Colonic mucosa (tissue), 4 donors: Measurements from ENCODE around the gene STXBP4. TPM values are rescaled to one million over a fixed set of nuclear protein-coding genes. Genes with fewer than 3 reads are reported as not detected.

Experiments
- DNase-seq: peaks from one replicate; pipeline ENCODE4 v3.0.0-alpha.2; 2020
- H3K27ac ChIP-seq: fragments of 200-600 bp; one replicate; pipeline ENCODE4 v1.8.0; 2021
- H3K27me3 ChIP-seq: fragments of 200-600 bp; one replicate; pipeline ENCODE4 v1.8.0; 2021
- H3K36me3 ChIP-seq: fragments of 200-600 bp; one replicate; pipeline ENCODE4 v1.8.0; 2021
- H3K4me1 ChIP-seq: fragments of 200-600 bp; one replicate; pipeline ENCODE4 v1.8.0; 2021; ENCODE audit warnings: mild to moderate bottlenecking
- H3K4me3 ChIP-seq: fragments of 200-600 bp; one replicate; pipeline ENCODE4 v1.8.0; 2021
- H3K9ac ChIP-seq, 2 donors: one replicate each; pipeline ENCODE4 v1.7.0; 2013; ENCODE audit warnings: control low read depth in 2 of 2, low read depth in 2 of 2, low read length in 2 of 2
- H3K9me3 ChIP-seq: fragments of 200-600 bp; one replicate; pipeline ENCODE4 v1.8.0; 2021
- intact Hi-C: fragments of 100-400 bp; cut with DNase I; formaldehyde crosslinking; loops from one replicate; pipeline ENCODE4 v1.14.1; 2022
- total RNA-seq, 2 donors: library from RNA; stranded (reverse); fragmentation: NEBNext Ultra II Directional in 1 of 2; extraction: Animal tissue kit (Norgen Biotek cat#: 25700) in 1 of 2; gene quantifications; one replicate each; pipeline ENCODE4 v1.2.1, GENCODE V29; 2021
- TF ChIP-seq, protein P1 (sequence below): fragments of 200-600 bp; IDR thresholded peaks from one replicate; pipeline ENCODE4 v1.8.0; 2022; ENCODE audit warnings: antibody characterized with exemption, mild to moderate bottlenecking
- donor health status: healthy.
- donor health status: DM: no; HTN: no; CAD: no.
- donor health status: DM: no; HTN: no; CAD: no.

STXBP4 gene
- total RNA-seq, 2 donors from 2014 or later: 6.2 to 6.6 TPM

GRCh38 chr17:54944796-54945195 lies 23.8 kb upstream of the STXBP4 start:
- no peaks in the 10 kb centered on the region for H3K27me3 ChIP-seq
- no peaks in the 10 kb centered on the region for H3K9me3 ChIP-seq
- H3K4me3 ChIP-seq: no peak overlapping the region
- H3K27ac ChIP-seq: no peak overlapping the region
- no peak overlapping the region for H3K9ac ChIP-seq
- TF ChIP-seq, protein P1, sequence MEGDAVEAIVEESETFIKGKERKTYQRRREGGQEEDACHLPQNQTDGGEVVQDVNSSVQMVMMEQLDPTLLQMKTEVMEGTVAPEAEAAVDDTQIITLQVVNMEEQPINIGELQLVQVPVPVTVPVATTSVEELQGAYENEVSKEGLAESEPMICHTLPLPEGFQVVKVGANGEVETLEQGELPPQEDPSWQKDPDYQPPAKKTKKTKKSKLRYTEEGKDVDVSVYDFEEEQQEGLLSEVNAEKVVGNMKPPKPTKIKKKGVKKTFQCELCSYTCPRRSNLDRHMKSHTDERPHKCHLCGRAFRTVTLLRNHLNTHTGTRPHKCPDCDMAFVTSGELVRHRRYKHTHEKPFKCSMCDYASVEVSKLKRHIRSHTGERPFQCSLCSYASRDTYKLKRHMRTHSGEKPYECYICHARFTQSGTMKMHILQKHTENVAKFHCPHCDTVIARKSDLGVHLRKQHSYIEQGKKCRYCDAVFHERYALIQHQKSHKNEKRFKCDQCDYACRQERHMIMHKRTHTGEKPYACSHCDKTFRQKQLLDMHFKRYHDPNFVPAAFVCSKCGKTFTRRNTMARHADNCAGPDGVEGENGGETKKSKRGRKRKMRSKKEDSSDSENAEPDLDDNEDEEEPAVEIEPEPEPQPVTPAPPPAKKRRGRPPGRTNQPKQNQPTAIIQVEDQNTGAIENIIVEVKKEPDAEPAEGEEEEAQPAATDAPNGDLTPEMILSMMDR: no peak
- H3K36me3 ChIP-seq: no peaks in the 10 kb centered on the region
- no peak for DNase-seq
- H3K4me1 ChIP-seq: no peaks in the 10 kb centered on the region
- intact Hi-C loops: no loop called here

- Histone ChIP-seq H3K27me3 (no peaks in the 10 kb centered on the region), H3K9ac (no peak overlapping the region), H3K36me3 (no peaks in the 10 kb centered on the region), H3K4me1 (no peaks in the 10 kb centered on the region), H3K27ac (no peak overlapping the region), H3K4me3 (no peak overlapping the region), H3K9me3 (no peaks in the 10 kb centered on the region)
- TF ChIP-seq, protein P1: no peak
- intact Hi-C loops: no loop called here
- no peak for DNase-seq
Observed at GRCh38 chr17:54945231-54945630, 23.3 kb upstream of the STXBP4 start.

DNA sequence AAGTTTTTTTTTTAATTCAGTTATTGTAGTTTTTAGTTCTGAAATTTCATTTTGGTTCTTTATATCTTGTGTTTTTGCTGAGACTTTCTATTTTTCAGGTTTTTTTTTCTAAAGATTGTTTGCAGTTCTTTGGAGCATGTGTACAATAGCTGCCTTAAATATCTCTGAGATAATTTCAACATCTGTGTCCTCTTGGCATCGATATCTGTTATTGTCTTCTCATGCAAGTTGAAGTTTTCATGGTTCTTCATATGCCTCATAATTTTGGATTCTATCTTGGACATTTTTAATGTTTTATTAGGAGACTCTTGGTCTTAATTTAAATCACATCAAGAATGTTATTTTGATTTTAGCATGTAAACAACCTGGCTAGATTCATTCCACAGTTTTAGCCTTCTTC lies 22.9 kb upstream of the STXBP4 start:
- Histone ChIP-seq H3K9ac (no peak overlapping the region), H3K36me3 (no peaks in the 10 kb centered on the region), H3K4me3 (no peak overlapping the region), H3K27me3 (no peaks in the 10 kb centered on the region), H3K9me3 (no peaks in the 10 kb centered on the region), H3K4me1 (no peaks in the 10 kb centered on the region), H3K27ac (no peak overlapping the region)
- TF ChIP-seq, protein P1: no peak
- DNase-seq: no peak
- intact Hi-C loops: no loop called here

DNA sequence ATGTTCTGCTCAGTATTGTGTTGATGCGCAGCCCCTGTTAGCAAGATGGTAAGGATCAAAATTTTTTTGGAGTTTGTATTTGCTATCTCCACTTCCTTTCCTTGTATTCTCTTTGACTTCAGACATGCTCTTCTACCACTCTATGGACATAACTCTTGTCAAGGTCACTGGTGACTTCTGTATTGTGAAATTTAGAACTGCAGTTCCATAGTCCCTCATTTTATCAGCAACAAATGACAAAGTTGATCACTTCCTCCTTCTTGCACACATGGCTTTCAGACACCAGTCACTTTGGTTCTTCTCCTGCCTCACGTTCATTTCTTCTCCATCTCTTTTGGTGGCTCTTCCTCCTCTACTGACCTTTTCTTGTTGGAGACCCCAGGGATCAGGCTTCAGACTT lies 21.2 kb upstream of the STXBP4 start:
- H3K4me3 ChIP-seq: no peak overlapping the region
- H3K9ac ChIP-seq: no peak overlapping the region
- intact Hi-C loops: no loop called here
- H3K27ac ChIP-seq: no peak overlapping the region
- no peaks in the 10 kb centered on the region for H3K36me3 ChIP-seq
- no peaks in the 10 kb centered on the region for H3K9me3 ChIP-seq
- H3K27me3 ChIP-seq: no peaks in the 10 kb centered on the region
- no peaks in the 10 kb centered on the region for H3K4me1 ChIP-seq
- TF ChIP-seq, protein P1: no peak
- DNase-seq: no peak

- Histone ChIP-seq H3K9ac (no peak overlapping the region), H3K27ac (no peak overlapping the region), H3K27me3 (no peaks in the 10 kb centered on the region), H3K9me3 (no peaks in the 10 kb centered on the region), H3K4me3 (no peak overlapping the region), H3K36me3 (no peaks in the 10 kb centered on the region), H3K4me1 (no peaks in the 10 kb centered on the region)
- intact Hi-C loops: no loop called here
- DNase-seq: no peak
- TF ChIP-seq, protein P1: no peak
Observed at GRCh38 chr17:54948380-54948779, 20.2 kb upstream of the STXBP4 start.

DNA sequence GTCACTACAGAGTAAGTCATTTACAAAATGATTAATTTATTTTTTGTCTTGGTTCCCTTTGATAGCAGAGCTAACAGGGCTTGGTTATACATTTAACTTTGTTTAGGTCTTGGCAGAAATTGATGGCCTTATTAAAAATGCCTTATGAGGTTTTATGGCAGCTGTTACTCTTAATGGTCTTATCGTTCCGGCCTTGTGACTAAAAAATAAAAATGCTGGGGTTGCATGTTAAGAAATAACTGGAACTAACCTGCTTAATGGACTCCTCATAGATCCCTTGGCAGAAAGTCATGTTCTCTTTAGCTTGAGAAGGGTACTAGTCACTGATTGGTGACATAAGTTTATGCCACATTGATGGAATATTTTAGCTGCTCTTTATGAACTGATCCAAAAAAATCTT lies 18.4 kb upstream of the STXBP4 start:
- H3K4me1 ChIP-seq: no peaks in the 10 kb centered on the region
- TF ChIP-seq, protein P1: no peak
- no peak overlapping the region for H3K4me3 ChIP-seq
- DNase-seq: no peak
- H3K36me3 ChIP-seq: no peaks in the 10 kb centered on the region
- intact Hi-C loops: no loop called here
- H3K9ac ChIP-seq: no peak overlapping the region
- H3K27ac ChIP-seq: no peak overlapping the region
- no peaks in the 10 kb centered on the region for H3K27me3 ChIP-seq
- H3K9me3 ChIP-seq: no peaks in the 10 kb centered on the region
